ENCODE measurements around the gene SLC7A11. TPM values are rescaled to one million over a fixed set of nuclear protein-coding genes. Genes with fewer than 3 reads are reported as not detected.

The SLC7A11 gene
- total RNA-seq, 1 donor = 0.27 TPM

GRCh38 chr4:138174981-138175794 is 67.0 kb downstream of the SLC7A11 start:
- DNase-seq (ENCODE audit: low read depth in 2 of 3, low spot score in 2 of 3) = no peak

GRCh38 chr4:138164208-138164607 is 77.9 kb downstream of the SLC7A11 start:
- DNase-seq (ENCODE audit: low read depth in 2 of 3, low spot score in 2 of 3) = no peak

- DNase-seq (ENCODE audit: low read depth in 2 of 3, low spot score in 2 of 3) = no peak
Measured at GRCh38 chr4:138163171-138163570, 79.0 kb downstream of the SLC7A11 start.

- DNase-seq (ENCODE audit: low read depth in 2 of 3, low spot score in 2 of 3) = no peak
Measured at GRCh38 chr4:138162259-138162658, 79.9 kb downstream of the SLC7A11 start.

- DNase-seq (ENCODE audit: low read depth in 2 of 3, low spot score in 2 of 3) = no peak
Measured at GRCh38 chr4:138161351-138161750, 80.8 kb downstream of the SLC7A11 start.

DNA sequence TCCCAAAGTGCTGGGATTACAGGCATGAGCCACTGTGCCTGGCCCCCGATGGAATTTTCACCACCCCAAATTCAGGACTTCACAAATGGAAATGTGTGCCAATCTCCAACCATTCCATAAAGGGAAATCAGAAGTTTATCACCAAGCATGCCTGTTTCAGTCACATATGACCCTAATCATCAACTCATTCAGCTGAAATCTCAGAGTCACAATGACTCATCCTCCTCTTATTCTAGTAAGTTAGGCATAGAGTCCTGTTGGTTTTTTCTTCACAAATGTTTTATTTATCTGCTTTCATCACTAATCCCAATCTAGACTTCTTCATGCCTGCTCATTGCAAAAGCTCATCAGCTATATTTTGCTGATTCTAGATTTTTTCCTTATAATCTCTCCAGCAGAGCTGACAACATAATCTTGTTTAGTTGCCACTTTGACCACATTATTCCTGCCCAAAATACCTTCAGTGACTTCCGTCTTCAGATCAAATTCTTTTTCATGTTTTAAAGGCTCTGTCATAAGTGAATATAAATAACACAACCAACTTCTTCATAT is 83.3 kb downstream of the SLC7A11 start:
- DNase-seq (ENCODE audit: low read depth in 2 of 3, low spot score in 2 of 3) = no peak

DNA sequence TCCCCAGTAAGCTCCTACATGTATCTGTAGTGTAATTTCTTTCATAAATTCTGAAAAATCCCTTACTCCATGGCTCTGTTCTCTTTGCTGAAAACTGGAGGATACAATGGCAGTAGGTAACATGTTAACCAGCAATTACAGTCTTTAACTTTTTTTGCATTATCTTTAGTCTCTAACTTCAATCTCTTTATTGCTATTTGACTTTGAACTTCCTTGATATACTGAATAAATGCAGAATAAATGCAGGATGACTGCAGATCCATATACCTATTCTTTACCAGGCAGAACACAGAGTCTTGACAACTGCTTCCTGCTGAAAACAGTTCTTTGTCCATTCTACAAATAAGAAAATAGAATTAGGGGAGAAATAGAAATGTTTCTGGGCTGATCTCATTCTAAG is 101.3 kb downstream of the SLC7A11 start:
- DNase-seq (ENCODE audit: low read depth in 2 of 3, low spot score in 2 of 3) = no peak

DNA sequence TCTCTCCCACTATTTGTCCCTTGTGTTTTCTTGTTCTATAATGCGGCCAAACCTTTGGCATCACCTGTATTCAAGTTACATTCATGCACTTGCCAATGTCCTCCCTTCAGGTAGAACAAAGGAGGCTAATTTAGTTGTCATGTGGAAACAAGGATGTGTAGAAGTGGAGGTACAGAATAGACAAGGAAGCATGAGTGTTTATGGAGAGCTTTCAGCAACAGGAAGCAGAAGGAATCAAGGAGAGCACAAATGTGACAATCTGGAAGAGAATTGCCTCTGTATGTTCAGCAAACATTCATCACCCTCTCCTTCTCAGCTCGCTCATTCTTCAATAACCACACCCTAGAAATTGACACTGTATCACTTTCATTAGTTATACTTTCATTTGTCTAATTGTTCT is 103.4 kb downstream of the SLC7A11 start:
- DNase-seq (ENCODE audit: low read depth in 2 of 3, low spot score in 2 of 3) = no peak

- DNase-seq (ENCODE audit: low read depth in 2 of 3, low spot score in 2 of 3) = no peak
Measured at GRCh38 chr4:138135610-138136009, 106.5 kb downstream of the SLC7A11 start.

GRCh38 chr4:138118270-138118669 is 123.9 kb downstream of the SLC7A11 start:
- DNase-seq (ENCODE audit: low read depth in 2 of 3, low spot score in 2 of 3) = no peak

- DNase-seq (ENCODE audit: low read depth in 2 of 3, low spot score in 2 of 3) = no peak
Measured at GRCh38 chr4:138115053-138115452, 127.1 kb downstream of the SLC7A11 start.

- DNase-seq (ENCODE audit: low read depth in 2 of 3, low spot score in 2 of 3) = no peak
Measured at GRCh38 chr4:138114434-138114833, 127.7 kb downstream of the SLC7A11 start.
